ENCODE measurements around the gene SLC26A9. TPM values are rescaled to one million over a fixed set of nuclear protein-coding genes. Genes with fewer than 3 reads are reported as not detected.

Gene SLC26A9
- total RNA-seq, 2 donors from 2014 or later: 24.4 to 35.4 TPM

GRCh38 chr1:205944525-205944924 lies 1.3 kb upstream of the SLC26A9 start:
- peaks cover 0 to 13% of the 10 kb centered on the region in 2 donors for H3K4me1 ChIP-seq
- no peak overlapping the region for H3K27ac ChIP-seq
- H3K9me3 ChIP-seq: no peaks in the 10 kb centered on the region
- DNase-seq (ENCODE audit: low spot score): no peak
- no peak for TF ChIP-seq CTCF (IDR thresholded peaks at IDR 0.05)
- H3K36me3 ChIP-seq: no peaks in the 10 kb centered on the region
- H3K27me3 ChIP-seq: no peaks in the 10 kb centered on the region
- no peak overlapping the region for H3K4me3 ChIP-seq

GRCh38 chr1:205942631-205943159 lies 561 bp downstream of the SLC26A9 start:
- no peak for DNase-seq (ENCODE audit: low spot score)
- Histone ChIP-seq H3K4me1 (peaks cover 0 to 13% of the 10 kb centered on the region in 2 donors), H3K27ac (no peak overlapping the region), H3K27me3 (no peaks in the 10 kb centered on the region), H3K9me3 (no peaks in the 10 kb centered on the region), H3K4me3 (no peak overlapping the region), H3K36me3 (no peaks in the 10 kb centered on the region)
- TF ChIP-seq CTCF (IDR thresholded peaks at IDR 0.05): no peak

- no peak for DNase-seq (ENCODE audit: low spot score)
- Histone ChIP-seq H3K27me3 (no peaks in the 10 kb centered on the region), H3K9me3 (no peaks in the 10 kb centered on the region), H3K4me3 (no peak overlapping the region), H3K4me1 (peaks cover 0 to 13% of the 10 kb centered on the region in 2 donors), H3K27ac (no peak overlapping the region), H3K36me3 (no peaks in the 10 kb centered on the region)
- TF ChIP-seq CTCF (IDR thresholded peaks at IDR 0.05): no peak
Observed at GRCh38 chr1:205940710-205941109, 2.5 kb downstream of the SLC26A9 start.

- Histone ChIP-seq H3K27ac (no peak overlapping the region), H3K36me3 (no peaks in the 10 kb centered on the region), H3K9me3 (no peaks in the 10 kb centered on the region), H3K4me3 (no peak overlapping the region), H3K4me1 (peaks cover 0 to 13% of the 10 kb centered on the region in 2 donors), H3K27me3 (no peaks in the 10 kb centered on the region)
- no peak for DNase-seq (ENCODE audit: low spot score)
- TF ChIP-seq CTCF (IDR thresholded peaks at IDR 0.05): no peak
Observed at GRCh38 chr1:205939690-205940330, 3.4 kb downstream of the SLC26A9 start.

GRCh38 chr1:205938682-205939081 lies 4.6 kb downstream of the SLC26A9 start:
- no peak for DNase-seq (ENCODE audit: low spot score)

More at GRCh38 chr1:205938682-205939081, 4.6 kb downstream of the SLC26A9 start:
- Histone ChIP-seq H3K9me3 (no peaks in the 10 kb centered on the region), H3K4me3 (no peak overlapping the region), H3K27ac (no peak overlapping the region), H3K27me3 (no peaks in the 10 kb centered on the region), H3K36me3 (no peaks in the 10 kb centered on the region), H3K4me1 (peaks cover 0 to 13% of the 10 kb centered on the region in 2 donors)
- TF ChIP-seq CTCF (IDR thresholded peaks at IDR 0.05): no peak
